A673 (cell line): ENCODE data around the gene NT5C1B.

Experiments used
- EZH2 ChIP-seq: fragments of 200-600 bp; sonication (generic); IDR thresholded peaks from 2 replicates; pipeline ENCODE4 v1.6.1; 2017; ENCODE audit warnings: borderline replicate concordance, low read depth, mild to moderate bottlenecking, mixed read lengths, antibody characterized with exemption, low read length; ENCODE audit not compliant: poor library complexity, severe bottlenecking
- TF ChIP-seq, protein P1 (sequence below): fragments of 300-800, 200-600 bp; sonication (generic); conservative IDR thresholded peaks from 2 replicates; pipeline ENCODE4 v1.5.1; 2017; ENCODE audit warnings: low read depth, mild to moderate bottlenecking, antibody characterized with exemption, low read length, moderate library complexity, mixed read lengths

DNA sequence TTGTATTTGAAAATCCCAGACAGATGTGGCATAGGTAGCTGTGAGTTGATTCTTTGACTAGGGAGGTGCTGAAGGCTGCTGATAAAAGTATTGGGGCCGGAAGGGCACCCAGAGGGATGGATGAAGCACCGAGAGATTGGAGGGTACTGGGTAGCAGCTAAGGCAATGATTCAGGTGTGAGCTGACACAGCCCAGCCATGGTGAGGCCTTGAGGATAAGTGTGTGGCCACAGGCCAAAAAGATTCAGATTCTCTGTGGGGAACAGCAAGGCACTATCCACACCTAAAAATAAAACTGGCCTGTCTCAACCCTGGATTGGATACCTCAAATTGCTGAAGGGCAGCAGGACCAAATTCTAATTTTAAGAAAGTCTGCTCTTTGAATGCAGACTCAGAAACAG is 64.1 kb downstream of the NT5C1B start:
- TF ChIP-seq, protein P1, sequence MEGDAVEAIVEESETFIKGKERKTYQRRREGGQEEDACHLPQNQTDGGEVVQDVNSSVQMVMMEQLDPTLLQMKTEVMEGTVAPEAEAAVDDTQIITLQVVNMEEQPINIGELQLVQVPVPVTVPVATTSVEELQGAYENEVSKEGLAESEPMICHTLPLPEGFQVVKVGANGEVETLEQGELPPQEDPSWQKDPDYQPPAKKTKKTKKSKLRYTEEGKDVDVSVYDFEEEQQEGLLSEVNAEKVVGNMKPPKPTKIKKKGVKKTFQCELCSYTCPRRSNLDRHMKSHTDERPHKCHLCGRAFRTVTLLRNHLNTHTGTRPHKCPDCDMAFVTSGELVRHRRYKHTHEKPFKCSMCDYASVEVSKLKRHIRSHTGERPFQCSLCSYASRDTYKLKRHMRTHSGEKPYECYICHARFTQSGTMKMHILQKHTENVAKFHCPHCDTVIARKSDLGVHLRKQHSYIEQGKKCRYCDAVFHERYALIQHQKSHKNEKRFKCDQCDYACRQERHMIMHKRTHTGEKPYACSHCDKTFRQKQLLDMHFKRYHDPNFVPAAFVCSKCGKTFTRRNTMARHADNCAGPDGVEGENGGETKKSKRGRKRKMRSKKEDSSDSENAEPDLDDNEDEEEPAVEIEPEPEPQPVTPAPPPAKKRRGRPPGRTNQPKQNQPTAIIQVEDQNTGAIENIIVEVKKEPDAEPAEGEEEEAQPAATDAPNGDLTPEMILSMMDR = no peak
- no peak for TF ChIP-seq EZH2
